Astrocyte of the hippocampus (primary cell): ENCODE measurements around the gene CZIB.

Experiments
- DNase-seq: peaks from one replicate; pipeline ENCODE4 v3.0.0; 2011; ENCODE audit warnings: low read depth, low spot score

The CZIB gene

GRCh38 chr1:53220171-53220961 lies at the start of gene CZIB:
Gene CZIB (minus strand): TSS chr1:53220634. CDS start chr1:53220575, 59 bp downstream.
- peak; percentile 97 for DNase-seq

- no peak for DNase-seq
Measured at GRCh38 chr1:53270107-53270506, 49.7 kb upstream of the CZIB start.

- no peak for DNase-seq
Measured at GRCh38 chr1:53267761-53268160, 47.3 kb upstream of the CZIB start.

GRCh38 chr1:53266038-53266437 lies 45.6 kb upstream of the CZIB start:
- peak; percentile 27 for DNase-seq

GRCh38 chr1:53265581-53265980 lies 45.1 kb upstream of the CZIB start:
- DNase-seq: no peak

GRCh38 chr1:53264048-53264447 lies 43.6 kb upstream of the CZIB start:
- no peak for DNase-seq

- DNase-seq: no peak
Measured at GRCh38 chr1:53262000-53262399, 41.6 kb upstream of the CZIB start.

- no peak for DNase-seq
Measured at GRCh38 chr1:53260631-53261247, 40.3 kb upstream of the CZIB start.

GRCh38 chr1:53259932-53260331 lies 39.5 kb upstream of the CZIB start:
- DNase-seq: no peak

- no peak for DNase-seq
Measured at GRCh38 chr1:53258216-53258615, 37.8 kb upstream of the CZIB start.

- DNase-seq: no peak
Measured at GRCh38 chr1:53257454-53258081, 37.1 kb upstream of the CZIB start.

GRCh38 chr1:53256511-53257453 lies 36.3 kb upstream of the CZIB start:
- DNase-seq: no peak

GRCh38 chr1:53255031-53255430 lies 34.6 kb upstream of the CZIB start:
- DNase-seq: no peak

- no peak for DNase-seq
Measured at GRCh38 chr1:53254011-53254640, 33.7 kb upstream of the CZIB start.

GRCh38 chr1:53250325-53250724 lies 29.9 kb upstream of the CZIB start:
- no peak for DNase-seq

GRCh38 chr1:53249706-53250105 lies 29.3 kb upstream of the CZIB start:
- no peak for DNase-seq

- peak; percentile 66 for DNase-seq
Measured at GRCh38 chr1:53246261-53247134, 26.1 kb upstream of the CZIB start.

GRCh38 chr1:53244141-53244540 lies 23.7 kb upstream of the CZIB start:
- no peak for DNase-seq

- no peak for DNase-seq
Measured at GRCh38 chr1:53242381-53242780, 21.9 kb upstream of the CZIB start.

- no peak for DNase-seq
Measured at GRCh38 chr1:53241828-53242227, 21.4 kb upstream of the CZIB start.
